MM.1S (cell line): ENCODE measurements around the gene RNF144B.

Experiments
- EZH2 ChIP-seq: fragments of 300-600 bp; sonication (generic); optimal IDR thresholded peaks from 2 replicates; pipeline ENCODE3; 2017; ENCODE audit warnings: low read depth, mild to moderate bottlenecking, antibody characterized with exemption, low read length, mixed read lengths
- EZH2phosphoT487 ChIP-seq: fragments of 300-600 bp; sonication (generic); IDR thresholded peaks from 2 replicates; pipeline ENCODE4 v1.6.1; 2018; ENCODE audit warnings: antibody characterized with exemption, low read length

GRCh38 chr6:18444111-18444510 is 57.0 kb downstream of the RNF144B start:
- no peak for TF ChIP-seq EZH2phosphoT487
- TF ChIP-seq EZH2, result no peak
